Neural progenitor cell (in vitro differentiated cells): Measurements from ENCODE around the gene LRRC59. TPM values are rescaled to one million over a fixed set of nuclear protein-coding genes. Genes with fewer than 3 reads are reported as not detected.
A peak's percentile ranks its signal among the peaks of the same experiment; 100 is the strongest.

Experiments used
- DNase-seq: peaks from one replicate; pipeline ENCODE4 v3.0.0-alpha.2; 2016; ENCODE audit warnings: low spot score
- H2AFZ ChIP-seq: fragments of 200-600 bp; sonication (generic); replicated peaks from 2 replicates; pipeline ENCODE4 v1.6.1; 2016; ENCODE audit warnings: antibody characterized with exemption
- H3F3A ChIP-seq: fragments of 200-600 bp; sonication (generic); 2 replicates; pipeline ENCODE4 v1.6.1; 2016; ENCODE audit warnings: antibody characterized with exemption, low read depth
- H3K27ac ChIP-seq: fragments of 200-600 bp; sonication (generic); 2 replicates; pipeline ENCODE4 v1.5.1; 2016; ENCODE audit warnings: mild to moderate bottlenecking
- H3K27me3 ChIP-seq: fragments of 200-600 bp; sonication (generic); 2 replicates; pipeline ENCODE4 v1.6.1; 2016; ENCODE audit warnings: mild to moderate bottlenecking, moderate library complexity
- H3K36me3 ChIP-seq: fragments of 200-600 bp; sonication (generic); 2 replicates; pipeline ENCODE4 v1.5.1; 2016
- H3K4me1 ChIP-seq: fragments of 200-600 bp; sonication (generic); 2 replicates; pipeline ENCODE4 v1.6.1; 2016; ENCODE audit warnings: mixed run types
- H3K4me2 ChIP-seq: fragments of 200-600 bp; sonication (generic); 2 replicates; pipeline ENCODE4 v1.6.1; 2016
- H3K4me3 ChIP-seq: fragments of 200-600 bp; sonication (generic); 2 replicates; pipeline ENCODE4 v1.5.1; 2016
- H3K79me2 ChIP-seq: fragments of 200-600 bp; sonication (generic); 2 replicates; pipeline ENCODE4 v1.6.1; 2016; ENCODE audit warnings: low read depth
- H3K9ac ChIP-seq: fragments of 200-600 bp; sonication (generic); 2 replicates; pipeline ENCODE4 v1.6.1; 2016
- H3K9me3 ChIP-seq: fragments of 200-600 bp; sonication (generic); 2 replicates; pipeline ENCODE4 v1.5.1; 2016; ENCODE audit warnings: low read depth
- H4K20me1 ChIP-seq: fragments of 200-600 bp; sonication (generic); 2 replicates; pipeline ENCODE4 v1.6.1; 2016; ENCODE audit warnings: low read depth
- H3K27ac Mint-ChIP-seq: 3 replicates; pipeline ENCODE4 v1.8.0; 2021; ENCODE audit warnings: mixed read lengths
- H3K27me3 Mint-ChIP-seq: 2 replicates; pipeline ENCODE4 v1.8.0; 2022; ENCODE audit warnings: low read depth, mild to moderate bottlenecking, inconsistent platforms, moderate library complexity, mixed read lengths; ENCODE audit not compliant: insufficient read depth
- H3K36me3 Mint-ChIP-seq: 3 replicates; pipeline ENCODE4 v1.8.0; 2021; ENCODE audit warnings: mixed read lengths
- H3K4me1 Mint-ChIP-seq: 3 replicates; pipeline ENCODE4 v1.8.0; 2021; ENCODE audit warnings: mixed read lengths
- H3K4me3 Mint-ChIP-seq: 3 replicates; pipeline ENCODE4 v1.8.0; 2021; ENCODE audit warnings: mild to moderate bottlenecking, moderate library complexity, mixed read lengths
- H3K9me3 Mint-ChIP-seq: 3 replicates; pipeline ENCODE4 v1.8.0; 2020; ENCODE audit warnings: mixed read lengths
- EZH2 ChIP-seq: fragments of 200-600 bp; sonication (generic); IDR thresholded peaks from 2 replicates; pipeline ENCODE4 v1.6.1; 2017; ENCODE audit warnings: antibody characterized with exemption, mild to moderate bottlenecking, moderate library complexity
- EZH2phosphoT487 ChIP-seq: fragments of 200-600 bp; sonication (generic); IDR thresholded peaks from 2 replicates; pipeline ENCODE4 v1.6.1; 2017; ENCODE audit warnings: antibody characterized with exemption
- total RNA-seq: library from RNA; depleted of rRNA; stranded (reverse); fragments of >200 nt; gene quantifications from 2 replicates; pipeline ENCODE4 v1.2.3, GENCODE V29; 2015; ENCODE audit warnings: low replicate concordance
- TF ChIP-seq, protein P1 (sequence below): fragments of 200-600 bp; sonication (generic); IDR thresholded peaks from 2 replicates; pipeline ENCODE4 v1.5.1; 2017; ENCODE audit warnings: antibody characterized with exemption, mild to moderate bottlenecking

LRRC59 gene
- total RNA-seq, 1 donor from 2014 or later, result 57.0 TPM

DNA sequence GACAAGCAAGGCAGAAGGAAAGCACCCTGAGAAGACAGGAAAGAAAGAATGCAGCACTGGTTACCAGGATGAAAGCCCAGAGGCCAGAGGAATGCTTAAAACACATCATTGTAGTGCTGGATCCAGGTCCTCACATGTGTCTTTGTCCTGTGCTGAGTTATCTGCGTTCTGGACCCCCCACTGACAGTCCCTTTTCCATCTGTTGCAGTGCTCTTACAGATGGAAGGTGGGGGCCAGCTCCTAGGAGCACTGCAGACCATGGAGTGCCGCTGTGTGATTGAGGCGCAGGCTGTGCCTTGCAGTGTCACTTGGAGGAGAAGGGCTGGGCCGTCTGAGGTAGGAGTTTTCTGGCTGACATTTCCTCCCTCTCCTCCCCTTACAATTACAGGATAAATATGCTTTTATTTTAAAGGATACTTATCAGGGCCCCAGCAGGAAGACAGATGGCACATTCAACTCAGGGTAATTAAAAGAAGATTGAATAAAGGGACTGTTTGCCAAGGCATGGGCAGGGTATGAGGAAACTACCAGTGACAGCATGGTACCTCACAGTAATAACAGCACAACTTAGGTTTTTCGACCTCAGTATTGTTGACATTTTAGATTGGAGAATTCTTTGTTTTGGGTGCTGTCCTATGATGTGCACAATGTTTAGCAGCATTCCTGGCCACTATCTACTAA is 21.3 kb downstream of the LRRC59 start:
- H3K9me3 ChIP-seq, result no peaks in the 10 kb centered on the region
- H3F3A ChIP-seq, result peaks cover 4% of the 10 kb centered on the region
- H3K4me3 Mint-ChIP-seq, result no peak overlapping the region
- no peak for DNase-seq
- TF ChIP-seq, protein P1, sequence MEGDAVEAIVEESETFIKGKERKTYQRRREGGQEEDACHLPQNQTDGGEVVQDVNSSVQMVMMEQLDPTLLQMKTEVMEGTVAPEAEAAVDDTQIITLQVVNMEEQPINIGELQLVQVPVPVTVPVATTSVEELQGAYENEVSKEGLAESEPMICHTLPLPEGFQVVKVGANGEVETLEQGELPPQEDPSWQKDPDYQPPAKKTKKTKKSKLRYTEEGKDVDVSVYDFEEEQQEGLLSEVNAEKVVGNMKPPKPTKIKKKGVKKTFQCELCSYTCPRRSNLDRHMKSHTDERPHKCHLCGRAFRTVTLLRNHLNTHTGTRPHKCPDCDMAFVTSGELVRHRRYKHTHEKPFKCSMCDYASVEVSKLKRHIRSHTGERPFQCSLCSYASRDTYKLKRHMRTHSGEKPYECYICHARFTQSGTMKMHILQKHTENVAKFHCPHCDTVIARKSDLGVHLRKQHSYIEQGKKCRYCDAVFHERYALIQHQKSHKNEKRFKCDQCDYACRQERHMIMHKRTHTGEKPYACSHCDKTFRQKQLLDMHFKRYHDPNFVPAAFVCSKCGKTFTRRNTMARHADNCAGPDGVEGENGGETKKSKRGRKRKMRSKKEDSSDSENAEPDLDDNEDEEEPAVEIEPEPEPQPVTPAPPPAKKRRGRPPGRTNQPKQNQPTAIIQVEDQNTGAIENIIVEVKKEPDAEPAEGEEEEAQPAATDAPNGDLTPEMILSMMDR, result no peak
- TF ChIP-seq EZH2, result no peak
- no peak for TF ChIP-seq EZH2phosphoT487
- peaks cover 17% of the 10 kb centered on the region for H3K4me1 Mint-ChIP-seq
- no peaks in the 10 kb centered on the region for H3K27me3 ChIP-seq
- H3K27ac Mint-ChIP-seq, result no peak overlapping the region
- no peaks in the 10 kb centered on the region for H4K20me1 ChIP-seq
- H3K79me2 ChIP-seq, result peaks cover 25% of the 10 kb centered on the region
- no peak overlapping the region for H3K9ac ChIP-seq
- H3K4me1 ChIP-seq, result peaks cover 6% of the 10 kb centered on the region
- peaks cover 11% of the 10 kb centered on the region for H3K36me3 Mint-ChIP-seq
- peaks cover 2% of the 10 kb centered on the region for H3K27me3 Mint-ChIP-seq
- H3K4me3 ChIP-seq, result no peak overlapping the region
- H3K4me2 ChIP-seq, result no peak overlapping the region
- H3K27ac ChIP-seq, result no peak overlapping the region
- no peaks in the 10 kb centered on the region for H3K36me3 ChIP-seq
- H2AFZ ChIP-seq, result no peak overlapping the region
- no peaks in the 10 kb centered on the region for H3K9me3 Mint-ChIP-seq

DNA sequence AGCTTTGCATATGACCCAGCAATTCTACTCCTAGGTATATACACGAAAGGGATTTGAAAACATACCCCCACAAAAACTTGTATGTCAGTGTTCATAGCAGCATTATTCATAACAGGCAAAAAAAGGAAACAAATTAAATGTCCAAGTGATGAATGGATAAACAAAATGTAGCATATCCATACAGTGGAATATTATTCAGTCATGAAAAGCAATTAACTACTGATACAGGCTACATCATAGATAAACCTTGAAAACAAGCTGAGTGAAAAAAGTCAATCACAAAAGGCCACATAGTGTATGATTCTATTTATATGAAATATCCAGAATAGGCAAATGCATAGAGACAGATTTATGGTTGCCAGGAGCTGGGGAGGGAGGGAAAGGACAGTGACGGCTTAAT is 23.6 kb downstream of the LRRC59 start:
- TF ChIP-seq EZH2 (no peak), EZH2phosphoT487 (no peak)
- TF ChIP-seq, protein P1, result no peak
- H3F3A ChIP-seq, result peaks cover 4% of the 10 kb centered on the region
- no peak overlapping the region for H2AFZ ChIP-seq
- H3K4me3 Mint-ChIP-seq, result peak overlapping the region; percentile 99
- no peaks in the 10 kb centered on the region for H4K20me1 ChIP-seq
- H3K27me3 Mint-ChIP-seq, result peaks cover 4% of the 10 kb centered on the region
- H3K9ac ChIP-seq, result no peak overlapping the region
- no peaks in the 10 kb centered on the region for H3K9me3 Mint-ChIP-seq
- H3K27ac Mint-ChIP-seq, result no peak overlapping the region
- no peaks in the 10 kb centered on the region for H3K9me3 ChIP-seq
- no peaks in the 10 kb centered on the region for H3K27me3 ChIP-seq
- no peak overlapping the region for H3K27ac ChIP-seq
- H3K4me2 ChIP-seq, result peak overlapping the region; percentile 97
- DNase-seq, result no peak
- H3K79me2 ChIP-seq, result peaks cover 29% of the 10 kb centered on the region
- H3K4me1 ChIP-seq, result peaks cover 6% of the 10 kb centered on the region
- peak overlapping the region; percentile 85 for H3K4me3 ChIP-seq
- peaks cover 5% of the 10 kb centered on the region for H3K36me3 ChIP-seq
- H3K4me1 Mint-ChIP-seq, result peaks cover 17% of the 10 kb centered on the region
- H3K36me3 Mint-ChIP-seq, result peaks cover 17% of the 10 kb centered on the region

DNA sequence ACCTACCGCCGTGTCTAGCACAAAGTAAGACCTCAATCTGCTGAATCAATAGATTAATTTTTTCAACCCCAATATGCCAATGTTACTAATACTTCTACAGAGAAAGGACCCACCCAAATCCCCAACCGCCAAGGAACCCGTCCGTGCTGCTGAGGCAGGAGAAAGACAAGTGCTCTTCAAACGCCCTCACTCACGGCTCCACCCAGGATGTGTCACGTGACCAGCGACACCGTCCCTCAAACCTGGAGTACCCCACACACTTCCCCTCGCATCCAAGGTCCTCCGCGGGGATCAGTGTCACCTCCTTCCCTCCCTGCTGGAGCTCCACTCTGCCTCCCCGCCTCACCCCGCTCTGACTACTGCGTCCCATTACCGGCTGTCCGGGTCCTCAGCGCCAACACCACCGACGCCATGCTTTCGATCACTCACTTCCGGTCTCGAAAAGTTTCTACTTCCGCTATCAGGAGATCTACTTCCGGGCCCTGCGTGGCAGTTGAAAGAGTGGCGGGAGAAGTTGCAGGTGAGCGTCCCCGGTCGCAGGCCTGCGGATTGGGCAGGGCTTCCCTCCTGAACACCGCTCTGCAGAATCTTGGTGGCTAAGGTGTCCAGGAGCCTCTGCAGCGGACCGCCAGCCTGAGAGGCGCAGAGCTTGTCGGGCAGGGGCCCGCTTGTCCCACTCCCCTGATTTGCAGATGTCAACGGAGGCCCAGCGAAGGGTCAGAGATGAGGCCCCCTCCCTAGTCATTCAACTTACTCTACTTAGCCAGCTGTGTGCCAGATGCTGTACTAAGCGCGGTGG is 24.4 kb downstream of the LRRC59 start, which contains the start of the genes EME1 and MRPL27:
Gene EME1, plus strand, starts transcription at position 472 of the 799 bp plus-strand sequence. CDS start 1,980 bp downstream, outside the sequence.
Gene MRPL27, minus strand, starts transcription at position 427 of the 799 bp plus-strand sequence. Its CDS starts 14 bp downstream, at position 413.
- TF ChIP-seq EZH2, result peak; percentile 35
- TF ChIP-seq, protein P1, result no peak
- peaks cover 6% of the 10 kb centered on the region for H3K4me1 ChIP-seq
- peak; percentile 87 for DNase-seq
- H3K27me3 Mint-ChIP-seq, result peaks cover 4% of the 10 kb centered on the region
- peak within 1 kb of the TSS; percentile 97 for H3K4me2 ChIP-seq
- no peaks in the 10 kb centered on the region for H3K9me3 ChIP-seq
- peaks cover 17% of the 10 kb centered on the region for H3K4me1 Mint-ChIP-seq
- no peak within 1 kb of the TSS for H3K27ac ChIP-seq
- H3K79me2 ChIP-seq, result peaks cover 29% of the 10 kb centered on the region
- H3K4me3 Mint-ChIP-seq, result peak within 1 kb of the TSS; percentile 99
- peaks cover 19% of the 10 kb centered on the region for H3K36me3 Mint-ChIP-seq
- no peaks in the 10 kb centered on the region for H3K9me3 Mint-ChIP-seq
- no peaks in the 10 kb centered on the region for H4K20me1 ChIP-seq
- peaks cover 7% of the 10 kb centered on the region for H3K36me3 ChIP-seq
- H3K4me3 ChIP-seq, result peak within 1 kb of the TSS; percentile 85
- peaks cover 4% of the 10 kb centered on the region for H3F3A ChIP-seq
- H2AFZ ChIP-seq, result peak within 1 kb of the TSS; percentile 88
- peak within 1 kb of the TSS; percentile 68 for H3K9ac ChIP-seq
- peak within 1 kb of the TSS; percentile 96 for H3K27ac Mint-ChIP-seq
- no peaks in the 10 kb centered on the region for H3K27me3 ChIP-seq
